Mesodermal cell (in vitro differentiated cells): Measurements from ENCODE around the gene EFHD2.

ENCODE experiments used
- H3K27ac ChIP-seq: 2 replicates; pipeline ENCODE4 v1.7.0; 2013; ENCODE audit warnings: mild to moderate bottlenecking, low read depth, low read length, moderate library complexity; ENCODE audit not compliant: severe bottlenecking
- H3K36me3 ChIP-seq: 2 replicates; pipeline ENCODE4 v1.7.1; 2013; ENCODE audit warnings: mild to moderate bottlenecking, low read length, moderate library complexity; ENCODE audit not compliant: control insufficient read depth, insufficient read depth
- H3K4me1 ChIP-seq: one replicate; pipeline ENCODE4 v1.7.1; 2013; ENCODE audit warnings: mild to moderate bottlenecking, low read length; ENCODE audit not compliant: insufficient read depth, control insufficient read depth, poor library complexity, severe bottlenecking
- H3K4me3 ChIP-seq: 2 replicates; pipeline ENCODE4 v1.7.0; 2013; ENCODE audit warnings: low read length, control low read depth, mild to moderate bottlenecking; ENCODE audit not compliant: insufficient read depth, poor library complexity, severe bottlenecking; ENCODE audit errors: extremely low read depth
- H3K9me3 ChIP-seq: 2 replicates; pipeline ENCODE4 v1.7.1; 2013; ENCODE audit warnings: mild to moderate bottlenecking, low read length, moderate library complexity; ENCODE audit not compliant: control insufficient read depth
- WGBS, 2 experiments: methylation state at CpG; one replicate each; pipeline ENCODE4 v1.1.5; 2013; ENCODE audit warnings: missing lambda C conversion rate in 2 of 2; ENCODE audit not compliant: insufficient coverage in 2 of 2; 5-methylcytosine and 5-hydroxymethylcytosine counted together

Gene EFHD2

GRCh38 chr1:15444468-15445389 lies 35.0 kb downstream of the EFHD2 start:
- no peaks in the 10 kb centered on the region for H3K36me3 ChIP-seq
- no peak overlapping the region for H3K4me3 ChIP-seq
- H3K9me3 ChIP-seq, result no peaks in the 10 kb centered on the region
- H3K27ac ChIP-seq, result no peak overlapping the region
- no peaks in the 10 kb centered on the region for H3K4me1 ChIP-seq
- WGBS, 2 experiments, result 87 to 89% methylated on average over 13 to 16 of the region's 17 CpGs

- no peaks in the 10 kb centered on the region for H3K9me3 ChIP-seq
- H3K4me1 ChIP-seq, result no peaks in the 10 kb centered on the region
- H3K4me3 ChIP-seq, result no peak overlapping the region
- no peak overlapping the region for H3K27ac ChIP-seq
- no peaks in the 10 kb centered on the region for H3K36me3 ChIP-seq
- 89 to 91% methylated on average over 5 to 13 of the region's 14 CpGs for WGBS, 2 experiments
Observed at GRCh38 chr1:15445390-15446122, 35.9 kb downstream of the EFHD2 start.

GRCh38 chr1:15446212-15446611 lies 36.5 kb downstream of the EFHD2 start:
- Histone ChIP-seq H3K36me3 (no peaks in the 10 kb centered on the region), H3K4me3 (no peak overlapping the region), H3K4me1 (no peaks in the 10 kb centered on the region), H3K9me3 (no peaks in the 10 kb centered on the region), H3K27ac (no peak overlapping the region)
- WGBS, 2 experiments, result 85 to 89% methylated on average over 4 of the region's 4 CpGs

- no peak overlapping the region for H3K27ac ChIP-seq
- no peaks in the 10 kb centered on the region for H3K9me3 ChIP-seq
- H3K36me3 ChIP-seq, result no peaks in the 10 kb centered on the region
- 84 to 100% methylated on average over 2 to 3 of the region's 3 CpGs for WGBS, 2 experiments
- no peaks in the 10 kb centered on the region for H3K4me1 ChIP-seq
- no peak overlapping the region for H3K4me3 ChIP-seq
Observed at GRCh38 chr1:15448877-15449462, 39.3 kb downstream of the EFHD2 start.

GRCh38 chr1:15449567-15449966 lies 39.9 kb downstream of the EFHD2 start:
- Histone ChIP-seq H3K27ac (no peak overlapping the region), H3K4me3 (no peak overlapping the region), H3K9me3 (no peaks in the 10 kb centered on the region), H3K36me3 (no peaks in the 10 kb centered on the region), H3K4me1 (no peaks in the 10 kb centered on the region)
- WGBS, 2 experiments, result 86 to 95% methylated on average over 2 to 3 of the region's 3 CpGs

GRCh38 chr1:15451014-15451722 lies 41.5 kb downstream of the EFHD2 start:
- no peaks in the 10 kb centered on the region for H3K9me3 ChIP-seq
- WGBS, 2 experiments, result 91 to 93% methylated on average over 3 to 5 of the region's 6 CpGs
- no peaks in the 10 kb centered on the region for H3K36me3 ChIP-seq
- H3K4me3 ChIP-seq, result no peak overlapping the region
- no peak overlapping the region for H3K27ac ChIP-seq
- H3K4me1 ChIP-seq, result no peaks in the 10 kb centered on the region

GRCh38 chr1:15452216-15452615 lies 42.5 kb downstream of the EFHD2 start:
- Histone ChIP-seq H3K4me1 (no peaks in the 10 kb centered on the region), H3K4me3 (no peak overlapping the region), H3K27ac (no peak overlapping the region), H3K36me3 (no peaks in the 10 kb centered on the region), H3K9me3 (no peaks in the 10 kb centered on the region)
- WGBS, 2 experiments, result 100% methylated on average over 1 of the region's 1 CpG; no CpG with 5 or more reads in 1 of the 2 experiments

- Histone ChIP-seq H3K9me3 (no peaks in the 10 kb centered on the region), H3K4me3 (no peak overlapping the region), H3K36me3 (no peaks in the 10 kb centered on the region), H3K27ac (no peak overlapping the region), H3K4me1 (no peaks in the 10 kb centered on the region)
- 89 to 91% methylated on average over 7 to 8 of the region's 10 CpGs for WGBS, 2 experiments
Observed at GRCh38 chr1:15452866-15453571, 43.3 kb downstream of the EFHD2 start.

GRCh38 chr1:15453734-15454133 lies 44.0 kb downstream of the EFHD2 start:
- Histone ChIP-seq H3K4me1 (no peaks in the 10 kb centered on the region), H3K9me3 (no peaks in the 10 kb centered on the region), H3K36me3 (no peaks in the 10 kb centered on the region), H3K4me3 (no peak overlapping the region), H3K27ac (no peak overlapping the region)
- WGBS, 2 experiments, result 87 to 88% methylated on average over 10 to 11 of the region's 11 CpGs

GRCh38 chr1:15454256-15454655 lies 44.6 kb downstream of the EFHD2 start:
- no peak overlapping the region for H3K27ac ChIP-seq
- WGBS, 2 experiments, result 83 to 84% methylated on average over 1 to 2 of the region's 3 CpGs
- no peaks in the 10 kb centered on the region for H3K36me3 ChIP-seq
- H3K9me3 ChIP-seq, result no peaks in the 10 kb centered on the region
- no peaks in the 10 kb centered on the region for H3K4me1 ChIP-seq
- no peak overlapping the region for H3K4me3 ChIP-seq
